KMS-11 (cell line): ENCODE data around the gene DMBT1.
A peak's percentile ranks its signal among the peaks of the same experiment; 100 is the strongest.

Experiments
- H2AFZ ChIP-seq: fragments of 200-600 bp; sonication (generic); 2 replicates; pipeline ENCODE4 v1.6.1; 2016; ENCODE audit warnings: antibody characterized with exemption, mixed run types, low read depth
- H3K27ac ChIP-seq: fragments of 200-600 bp; sonication (generic); 2 replicates; pipeline ENCODE4 v1.6.1; 2016; ENCODE audit warnings: mild to moderate bottlenecking, mixed run types
- H3K27me3 ChIP-seq: fragments of 200-600 bp; sonication (generic); 2 replicates; pipeline ENCODE4 v1.6.1; 2017; ENCODE audit warnings: mild to moderate bottlenecking, low read depth, mixed run types, moderate library complexity; ENCODE audit not compliant: insufficient read depth
- H3K36me3 ChIP-seq: fragments of 200-600 bp; sonication (generic); 2 replicates; pipeline ENCODE4 v1.6.1; 2017; ENCODE audit warnings: mild to moderate bottlenecking, mixed run types; ENCODE audit not compliant: insufficient read depth
- H3K4me1 ChIP-seq: fragments of 200-600 bp; sonication (generic); 2 replicates; pipeline ENCODE4 v1.6.1; 2016; ENCODE audit warnings: mild to moderate bottlenecking, low read depth, mixed run types; ENCODE audit not compliant: poor library complexity, severe bottlenecking
- H3K4me2 ChIP-seq: fragments of 200-600 bp; sonication (generic); 2 replicates; pipeline ENCODE4 v1.7.0; 2016; ENCODE audit warnings: mild to moderate bottlenecking, mixed run types
- H3K4me3 ChIP-seq: fragments of 200-600 bp; sonication (generic); IDR thresholded peaks from 2 replicates; pipeline ENCODE4 v1.6.1; 2017; ENCODE audit warnings: low read depth, low read length, mixed read lengths; ENCODE audit not compliant: insufficient read depth
- H3K79me2 ChIP-seq: fragments of 200-600 bp; sonication (generic); 2 replicates; pipeline ENCODE4 v1.6.1; 2016; ENCODE audit warnings: low read depth, mixed run types; ENCODE audit not compliant: insufficient read depth
- H3K9ac ChIP-seq: fragments of 200-600 bp; sonication (generic); 2 replicates; pipeline ENCODE4 v1.6.1; 2016; ENCODE audit warnings: mild to moderate bottlenecking, mixed run types
- H4K20me1 ChIP-seq: fragments of 200-600 bp; sonication (generic); 2 replicates; pipeline ENCODE4 v1.6.1; 2016; ENCODE audit warnings: mild to moderate bottlenecking, mixed run types; ENCODE audit not compliant: insufficient read depth
- TF ChIP-seq, protein P1 (sequence below): fragments of 200-600 bp; sonication (generic); conservative IDR thresholded peaks from 2 replicates; pipeline ENCODE4 v1.6.1; 2017; ENCODE audit warnings: low read depth, mild to moderate bottlenecking, antibody characterized with exemption, low read length, moderate library complexity, mixed read lengths

Gene DMBT1

DNA sequence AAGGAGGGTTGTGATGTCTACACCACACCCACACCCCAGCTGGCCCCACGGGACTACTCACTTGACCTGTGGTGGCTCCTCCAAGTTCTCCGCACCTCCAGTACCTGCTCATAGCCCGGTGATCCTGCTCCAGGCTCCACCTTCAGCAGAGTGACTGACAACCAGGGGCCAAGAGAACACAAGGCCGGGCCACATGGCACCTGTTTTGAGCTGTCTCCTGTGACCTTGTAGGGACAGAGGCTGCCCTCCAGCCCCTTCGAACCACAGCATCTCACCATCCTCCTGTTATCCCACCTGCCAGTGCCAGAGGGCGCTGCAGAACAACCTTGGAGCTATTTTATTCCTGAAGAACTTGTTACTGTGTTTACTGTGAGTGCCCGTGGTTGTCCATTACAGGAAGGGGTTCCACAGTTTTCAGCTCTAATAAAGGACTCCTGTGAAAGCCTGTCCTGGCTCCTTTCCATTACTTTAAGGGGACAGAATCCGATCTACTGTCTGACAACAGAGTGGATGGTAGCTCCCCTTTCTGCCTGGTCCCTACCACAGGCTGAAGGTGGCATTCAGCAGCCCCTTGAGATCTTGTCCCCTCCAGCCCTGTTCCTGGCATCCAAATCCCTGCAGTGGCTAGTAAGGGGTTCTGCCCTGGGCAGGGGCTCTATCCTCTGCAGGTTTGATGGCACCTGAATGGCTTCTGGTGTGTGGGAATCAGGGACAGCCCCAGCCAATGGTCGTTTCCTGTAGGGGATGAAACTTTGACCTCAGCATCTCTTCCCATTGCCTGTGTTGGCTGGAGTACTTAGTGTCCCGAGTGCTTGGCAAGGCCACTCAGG is 88.3 kb downstream of the DMBT1 start:
- Histone ChIP-seq H3K36me3 (no peaks in the 10 kb centered on the region), H3K4me3 (no peak overlapping the region), H4K20me1 (no peaks in the 10 kb centered on the region), H3K4me1 (no peaks in the 10 kb centered on the region), H3K27ac (no peak overlapping the region), H3K27me3 (no peaks in the 10 kb centered on the region), H3K9ac (no peak overlapping the region), H2AFZ (0 out of 2 replicates have a peak overlapping the region, but pooled peaks have one; percentile 30), H3K79me2 (no peaks in the 10 kb centered on the region), H3K4me2 (no peak overlapping the region)
- TF ChIP-seq, protein P1, sequence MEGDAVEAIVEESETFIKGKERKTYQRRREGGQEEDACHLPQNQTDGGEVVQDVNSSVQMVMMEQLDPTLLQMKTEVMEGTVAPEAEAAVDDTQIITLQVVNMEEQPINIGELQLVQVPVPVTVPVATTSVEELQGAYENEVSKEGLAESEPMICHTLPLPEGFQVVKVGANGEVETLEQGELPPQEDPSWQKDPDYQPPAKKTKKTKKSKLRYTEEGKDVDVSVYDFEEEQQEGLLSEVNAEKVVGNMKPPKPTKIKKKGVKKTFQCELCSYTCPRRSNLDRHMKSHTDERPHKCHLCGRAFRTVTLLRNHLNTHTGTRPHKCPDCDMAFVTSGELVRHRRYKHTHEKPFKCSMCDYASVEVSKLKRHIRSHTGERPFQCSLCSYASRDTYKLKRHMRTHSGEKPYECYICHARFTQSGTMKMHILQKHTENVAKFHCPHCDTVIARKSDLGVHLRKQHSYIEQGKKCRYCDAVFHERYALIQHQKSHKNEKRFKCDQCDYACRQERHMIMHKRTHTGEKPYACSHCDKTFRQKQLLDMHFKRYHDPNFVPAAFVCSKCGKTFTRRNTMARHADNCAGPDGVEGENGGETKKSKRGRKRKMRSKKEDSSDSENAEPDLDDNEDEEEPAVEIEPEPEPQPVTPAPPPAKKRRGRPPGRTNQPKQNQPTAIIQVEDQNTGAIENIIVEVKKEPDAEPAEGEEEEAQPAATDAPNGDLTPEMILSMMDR, result peak; percentile 75

DNA sequence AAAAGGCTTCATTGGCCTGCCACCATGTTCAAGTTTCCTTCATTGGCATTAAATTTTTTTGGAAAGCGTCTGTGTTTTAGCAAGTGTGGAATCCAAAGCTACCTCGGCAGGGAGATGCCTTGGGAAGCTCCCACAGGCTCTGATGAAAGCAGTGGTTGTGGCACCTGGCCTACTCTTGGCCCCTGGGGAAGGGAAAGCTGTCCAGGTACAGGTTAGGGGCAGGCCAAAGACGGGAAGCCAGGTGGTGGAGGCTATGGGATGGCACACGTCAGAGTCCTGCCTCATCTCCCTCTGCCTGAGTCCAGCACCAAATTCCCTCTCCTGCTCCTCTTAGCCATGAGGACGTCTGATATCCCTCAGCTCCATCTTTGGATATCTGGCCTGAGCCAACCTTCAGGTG is 89.3 kb downstream of the DMBT1 start:
- Histone ChIP-seq H3K36me3 (no peaks in the 10 kb centered on the region), H3K4me2 (no peak overlapping the region), H4K20me1 (no peaks in the 10 kb centered on the region), H3K27me3 (no peaks in the 10 kb centered on the region), H3K9ac (no peak overlapping the region), H3K27ac (no peak overlapping the region), H2AFZ (no peak overlapping the region), H3K4me1 (no peaks in the 10 kb centered on the region), H3K79me2 (no peaks in the 10 kb centered on the region), H3K4me3 (no peak overlapping the region)
- TF ChIP-seq, protein P1, result no peak

DNA sequence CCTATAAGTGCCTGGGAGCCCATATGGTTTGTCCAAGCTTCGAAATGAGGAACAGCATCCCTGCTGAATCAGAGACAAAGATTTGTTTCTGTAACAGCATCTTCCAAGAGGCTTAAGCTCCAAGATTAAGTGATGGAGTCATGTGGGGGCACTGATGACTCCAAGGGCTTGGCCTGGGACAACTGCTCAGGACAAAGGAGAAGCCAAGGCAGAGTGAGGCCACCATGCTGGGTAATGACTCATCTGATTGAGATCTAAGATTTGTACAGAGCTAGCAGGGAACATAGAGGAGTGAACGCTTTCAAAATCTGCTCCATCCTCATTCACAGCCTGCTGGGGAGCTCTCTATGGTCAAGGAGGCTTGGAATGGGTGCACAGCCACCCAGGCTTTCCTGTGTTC is 89.8 kb downstream of the DMBT1 start:
- Histone ChIP-seq H3K27me3 (no peaks in the 10 kb centered on the region), H3K9ac (no peak overlapping the region), H2AFZ (no peak overlapping the region), H3K79me2 (no peaks in the 10 kb centered on the region), H3K4me2 (no peak overlapping the region), H3K27ac (no peak overlapping the region), H4K20me1 (no peaks in the 10 kb centered on the region), H3K4me1 (no peaks in the 10 kb centered on the region), H3K36me3 (no peaks in the 10 kb centered on the region), H3K4me3 (no peak overlapping the region)
- TF ChIP-seq, protein P1, result no peak

DNA sequence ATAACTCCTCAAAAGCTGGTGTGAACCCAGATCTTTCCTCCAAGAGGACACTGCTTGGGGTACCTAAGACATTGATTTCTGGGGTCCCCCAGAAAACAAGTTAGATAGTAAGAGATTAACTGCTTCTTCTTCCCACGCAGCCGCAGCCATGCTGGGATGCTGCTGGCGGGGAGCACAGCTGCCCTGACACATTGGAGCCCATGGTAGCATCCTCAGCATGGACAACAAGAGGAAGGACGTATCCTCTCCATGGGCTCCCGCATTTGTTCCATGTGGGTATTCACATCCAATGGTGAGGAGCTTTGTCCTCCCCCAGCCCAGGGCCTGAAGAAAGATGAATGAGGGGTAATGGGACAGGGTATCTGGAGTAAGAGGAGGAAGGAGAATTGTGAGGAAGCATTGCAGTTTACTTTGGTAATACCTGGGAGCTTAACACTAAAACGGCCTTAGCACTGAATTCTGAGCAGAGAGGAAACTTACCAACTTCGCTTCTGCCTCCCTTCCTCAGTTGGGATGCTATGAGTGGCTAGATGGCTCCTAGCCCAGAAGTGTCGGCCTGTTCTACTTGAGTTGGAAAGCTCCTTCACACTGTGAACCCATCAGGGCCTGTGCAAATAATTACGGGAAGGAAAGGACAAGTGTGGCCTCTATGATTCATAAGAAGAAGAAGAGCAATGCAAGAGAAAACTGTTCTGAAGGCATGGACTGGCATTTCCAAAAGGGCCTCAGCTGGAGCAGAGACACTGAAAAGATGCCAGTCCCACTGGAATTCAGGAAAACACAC is 95.2 kb downstream of the DMBT1 start:
- H2AFZ ChIP-seq, result no peak overlapping the region
- H3K36me3 ChIP-seq, result no peaks in the 10 kb centered on the region
- TF ChIP-seq, protein P1, result no peak
- H3K4me3 ChIP-seq, result no peak overlapping the region
- no peak overlapping the region for H3K4me2 ChIP-seq
- no peaks in the 10 kb centered on the region for H3K4me1 ChIP-seq
- H3K9ac ChIP-seq, result no peak overlapping the region
- H3K79me2 ChIP-seq, result no peaks in the 10 kb centered on the region
- H4K20me1 ChIP-seq, result no peaks in the 10 kb centered on the region
- no peak overlapping the region for H3K27ac ChIP-seq
- no peaks in the 10 kb centered on the region for H3K27me3 ChIP-seq
